ENCODE measurements around the gene RALGAPA2. TPM values are rescaled to one million over a fixed set of nuclear protein-coding genes. Genes with fewer than 3 reads are reported as not detected.

RALGAPA2 gene
- total RNA-seq, 4 donors from 2014 or later, result 89.7 to 126 (median 97.8) TPM

- no peak overlapping the region for H3K27ac ChIP-seq
- H3K4me3 ChIP-seq (replicated peaks in 1 of 3), result no peak overlapping the region
- H3K36me3 ChIP-seq, result peaks cover 9 to 11% of the 10 kb centered on the region in 2 donors
- no peak for DNase-seq
- intact Hi-C loops (cut with DNase I), result no loop called here
- no peak for TF ChIP-seq POLR2A (IDR thresholded peaks at IDR 0.05)
- TF ChIP-seq, protein P1, sequence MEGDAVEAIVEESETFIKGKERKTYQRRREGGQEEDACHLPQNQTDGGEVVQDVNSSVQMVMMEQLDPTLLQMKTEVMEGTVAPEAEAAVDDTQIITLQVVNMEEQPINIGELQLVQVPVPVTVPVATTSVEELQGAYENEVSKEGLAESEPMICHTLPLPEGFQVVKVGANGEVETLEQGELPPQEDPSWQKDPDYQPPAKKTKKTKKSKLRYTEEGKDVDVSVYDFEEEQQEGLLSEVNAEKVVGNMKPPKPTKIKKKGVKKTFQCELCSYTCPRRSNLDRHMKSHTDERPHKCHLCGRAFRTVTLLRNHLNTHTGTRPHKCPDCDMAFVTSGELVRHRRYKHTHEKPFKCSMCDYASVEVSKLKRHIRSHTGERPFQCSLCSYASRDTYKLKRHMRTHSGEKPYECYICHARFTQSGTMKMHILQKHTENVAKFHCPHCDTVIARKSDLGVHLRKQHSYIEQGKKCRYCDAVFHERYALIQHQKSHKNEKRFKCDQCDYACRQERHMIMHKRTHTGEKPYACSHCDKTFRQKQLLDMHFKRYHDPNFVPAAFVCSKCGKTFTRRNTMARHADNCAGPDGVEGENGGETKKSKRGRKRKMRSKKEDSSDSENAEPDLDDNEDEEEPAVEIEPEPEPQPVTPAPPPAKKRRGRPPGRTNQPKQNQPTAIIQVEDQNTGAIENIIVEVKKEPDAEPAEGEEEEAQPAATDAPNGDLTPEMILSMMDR (IDR thresholded peaks at IDR 0.05), result no peak
- no peaks in the 10 kb centered on the region for H3K4me1 ChIP-seq
- H3K27me3 ChIP-seq, result no peaks in the 10 kb centered on the region
- H3K9me3 ChIP-seq, result no peaks in the 10 kb centered on the region
- WGBS, 2 donors, result 96 to 99% methylated on average over 5 of the region's 5 CpGs
Measured at GRCh38 chr20:20487811-20488210, 224.6 kb downstream of the RALGAPA2 start.

DNA sequence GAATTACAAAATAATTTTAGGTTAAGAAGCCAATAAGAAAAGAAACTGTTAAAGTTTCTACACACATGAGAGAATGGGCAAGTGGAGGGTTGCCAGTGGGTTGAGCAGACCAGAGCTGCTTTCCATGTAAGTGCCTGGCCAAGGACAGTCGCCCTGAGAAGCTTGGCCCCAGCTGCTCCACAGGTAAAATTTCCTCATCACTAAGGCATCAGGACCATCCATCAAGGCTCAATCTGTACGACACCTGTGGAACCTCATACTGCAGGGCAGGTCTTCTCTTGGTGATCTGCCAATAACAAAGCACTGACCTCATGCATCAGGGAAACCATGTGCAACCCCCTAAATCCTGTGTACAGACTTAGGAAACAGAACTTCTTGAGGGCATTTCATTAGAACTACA is 229.1 kb downstream of the RALGAPA2 start:
- TF ChIP-seq, protein P1 (IDR thresholded peaks at IDR 0.05), result no peak
- no peak for TF ChIP-seq POLR2A (IDR thresholded peaks at IDR 0.05)

DNA sequence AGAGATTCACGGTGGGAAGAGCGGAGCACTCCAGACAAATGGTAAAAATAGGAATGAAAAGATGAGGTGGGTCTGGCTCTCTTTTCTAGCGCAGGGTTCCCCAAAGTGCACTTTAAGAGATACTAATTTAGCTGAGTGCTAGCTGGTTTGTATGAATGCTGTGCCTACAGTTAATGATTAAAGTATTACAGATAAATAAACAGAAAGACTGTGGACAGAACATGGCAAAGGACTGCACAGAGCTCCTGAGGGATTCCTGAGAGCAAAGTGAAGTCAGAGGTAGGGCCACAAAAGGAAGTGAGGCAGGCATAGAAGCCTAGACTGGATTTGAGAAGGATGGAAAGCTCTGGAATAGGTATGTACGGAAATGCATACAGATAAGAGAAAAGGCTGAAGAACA is 230.0 kb downstream of the RALGAPA2 start:
- TF ChIP-seq, protein P1 (IDR thresholded peaks at IDR 0.05), result no peak
- DNase-seq, result no peak
- H3K4me3 ChIP-seq (replicated peaks in 1 of 3), result no peak overlapping the region
- H3K4me1 ChIP-seq, result no peaks in the 10 kb centered on the region
- H3K36me3 ChIP-seq, result peaks cover 2 to 4% of the 10 kb centered on the region in 2 donors
- intact Hi-C loops (cut with DNase I), result no loop called here
- no peaks in the 10 kb centered on the region for H3K9me3 ChIP-seq
- H3K27me3 ChIP-seq, result no peaks in the 10 kb centered on the region
- no peak overlapping the region for H3K27ac ChIP-seq
- 93 to 94% methylated on average over 4 of the region's 4 CpGs for WGBS, 2 donors

More for the DNA sequence above, 229.1 kb downstream of the RALGAPA2 start:
- Histone ChIP-seq H3K36me3 (peaks cover 4 to 9% of the 10 kb centered on the region in 2 donors), H3K4me3 (replicated peaks in 1 of 3) (no peak overlapping the region), H3K9me3 (no peaks in the 10 kb centered on the region), H3K27me3 (no peaks in the 10 kb centered on the region), H3K4me1 (no peaks in the 10 kb centered on the region), H3K27ac (no peak overlapping the region)
- 91 to 100% methylated on average over 2 of the region's 2 CpGs for WGBS, 2 donors
- intact Hi-C loops (cut with DNase I), result no loop called here
- DNase-seq, result no peak

- Histone ChIP-seq H3K36me3 (peaks cover 0 to 4% of the 10 kb centered on the region in 2 donors), H3K4me3 (replicated peaks in 1 of 3) (no peak overlapping the region), H3K27me3 (no peaks in the 10 kb centered on the region), H3K27ac (no peak overlapping the region), H3K4me1 (no peaks in the 10 kb centered on the region), H3K9me3 (no peaks in the 10 kb centered on the region)
- intact Hi-C loops (cut with DNase I), result no loop called here
- no peak for DNase-seq
- 94 to 100% methylated on average over 2 of the region's 2 CpGs for WGBS, 2 donors
- TF ChIP-seq, protein P1 (IDR thresholded peaks at IDR 0.05), result no peak
- no peak for TF ChIP-seq POLR2A (IDR thresholded peaks at IDR 0.05)
Measured at GRCh38 chr20:20480689-20481088, 231.8 kb downstream of the RALGAPA2 start.

- intact Hi-C loops (cut with DNase I), result no loop called here
- 97 to 100% methylated on average over 1 of the region's 1 CpG for WGBS, 2 donors
Measured at GRCh38 chr20:20480126-20480525, 232.3 kb downstream of the RALGAPA2 start.

More at GRCh38 chr20:20480126-20480525, 232.3 kb downstream of the RALGAPA2 start:
- H3K36me3 ChIP-seq, result peaks cover 0 to 4% of the 10 kb centered on the region in 2 donors
- no peaks in the 10 kb centered on the region for H3K4me1 ChIP-seq
- TF ChIP-seq POLR2A (IDR thresholded peaks at IDR 0.05), result no peak
- TF ChIP-seq, protein P1 (IDR thresholded peaks at IDR 0.05), result no peak
- no peaks in the 10 kb centered on the region for H3K9me3 ChIP-seq
- H3K27me3 ChIP-seq, result no peaks in the 10 kb centered on the region
- DNase-seq, result no peak
- H3K27ac ChIP-seq, result no peak overlapping the region
- no peak overlapping the region for H3K4me3 ChIP-seq (replicated peaks in 1 of 3)

All from thyroid gland (tissue), 4 donors.